PC-3 (cell line): ENCODE data around the gene SEMA5A. TPM values are rescaled to one million over a fixed set of nuclear protein-coding genes. Genes with fewer than 3 reads are reported as not detected.

Source experiments
- ATAC-seq: fragments of 200-7000 bp; cut with Tn5 transposase; 2 replicates; pipeline ENCODE4 v1.9.1; 2020; ENCODE audit warnings: mild to moderate bottlenecking, moderate library complexity
- BruUV-seq: library from RNA; stranded (reverse); fragments of 400-500 nt; replicated peaks from 2 replicates; lab custom pipeline; 2021; lab: Mats Ljungman, UMichigan
- CTCF ChIA-PET: fragments of 300-600 bp; sonication (Branson Sonifier 250); formaldehyde crosslinking; loops from one replicate; lab custom pipeline; 2022; ENCODE audit warnings: antibody characterized with exemption; lab: Charles Lee
- POLR2A ChIA-PET: fragments of 300-600 bp; sonication (Branson Sonifier 250); formaldehyde crosslinking; loops from one replicate; lab custom pipeline; 2022; ENCODE audit warnings: antibody characterized with exemption; ENCODE audit not compliant: unreplicated experiment; lab: Charles Lee
- DNase-seq: peaks from one replicate; pipeline ENCODE4 v3.0.0-alpha.2; 2015
- H2AFZ ChIP-seq: fragments of 300-600 bp; sonication (generic); 2 replicates; pipeline ENCODE4 v1.6.0; 2016; ENCODE audit warnings: antibody characterized with exemption, low read length
- H3F3A ChIP-seq: fragments of 300-600 bp; sonication (generic); one replicate; pipeline ENCODE4 v1.6.0; 2017; ENCODE audit warnings: antibody characterized with exemption, low read length, control low read depth, mild to moderate bottlenecking; ENCODE audit not compliant: unreplicated experiment
- H3K27ac ChIP-seq: fragments of 300-600 bp; sonication (generic); 2 replicates; pipeline ENCODE4 v1.5.1; 2016; ENCODE audit warnings: mild to moderate bottlenecking, low read length
- H3K27me3 ChIP-seq: fragments of 300-600 bp; sonication (generic); 2 replicates; pipeline ENCODE4 v1.6.1; 2016; ENCODE audit warnings: low read length, mixed read lengths
- H3K36me3 ChIP-seq: fragments of 300-600 bp; sonication (generic); 2 replicates; pipeline ENCODE4 v1.6.1; 2016; ENCODE audit warnings: low read depth, mixed run types, low read length, mixed read lengths
- H3K4me1 ChIP-seq: fragments of 300-600 bp; sonication (generic); 2 replicates; pipeline ENCODE4 v1.5.1; 2016; ENCODE audit warnings: low read length; ENCODE audit not compliant: insufficient read depth
- H3K4me2 ChIP-seq: fragments of 300-600 bp; sonication (generic); 2 replicates; pipeline ENCODE4 v1.6.0; 2016; ENCODE audit warnings: low read length
- H3K4me3 ChIP-seq: fragments of 300-600 bp; sonication (generic); 2 replicates; pipeline ENCODE4 v1.5.1; 2016; ENCODE audit warnings: mild to moderate bottlenecking, low read length, mixed read lengths
- H3K79me2 ChIP-seq: fragments of 300-600 bp; sonication (generic); 2 replicates; pipeline ENCODE4 v1.6.1; 2017; ENCODE audit warnings: low read length, mixed read lengths
- H3K9ac ChIP-seq: fragments of 300-600 bp; sonication (generic); 2 replicates; pipeline ENCODE4 v1.6.0; 2016; ENCODE audit warnings: mild to moderate bottlenecking, low read length
- H3K9me2 ChIP-seq: fragments of 300-600 bp; sonication (generic); replicated peaks from 2 replicates; pipeline ENCODE4 v1.6.1; 2016; ENCODE audit warnings: mixed run types, low read length, mixed read lengths
- H3K9me3 ChIP-seq: fragments of 300-600 bp; sonication (generic); 2 replicates; pipeline ENCODE4 v1.6.1; 2016; ENCODE audit warnings: low read length, mixed read lengths
- H4K20me1 ChIP-seq: fragments of 300-600 bp; sonication (generic); 2 replicates; pipeline ENCODE4 v1.6.1; 2016; ENCODE audit warnings: low read length, mixed read lengths
- EZH2 ChIP-seq: fragments of 300-600 bp; sonication (generic); IDR thresholded peaks from one replicate; pipeline ENCODE4 v1.6.1; 2017; ENCODE audit warnings: antibody characterized with exemption, mild to moderate bottlenecking, low read length; ENCODE audit not compliant: unreplicated experiment
- EZH2phosphoT487 ChIP-seq: fragments of 300-600 bp; sonication (generic); IDR thresholded peaks from 2 replicates; pipeline ENCODE4 v1.6.1; 2018; ENCODE audit warnings: mild to moderate bottlenecking, antibody characterized with exemption, low read length, borderline replicate concordance
- intact Hi-C: fragments of 100-400 bp; cut with micrococcal nuclease; formaldehyde crosslinking; loops from 2 replicates; pipeline ENCODE4 v1.9.0; 2023
- total RNA-seq: library from RNA; depleted of rRNA; stranded (reverse); fragments of >200 nt; gene quantifications from 2 replicates; pipeline ENCODE4 v1.2.3, GENCODE V29; 2014
- TF ChIP-seq, protein P1 (sequence below): fragments of 300-600 bp; sonication (generic); conservative IDR thresholded peaks from 2 replicates; pipeline ENCODE4 v1.5.1; 2017; ENCODE audit warnings: antibody characterized with exemption, low read depth, mild to moderate bottlenecking, low read length

The SEMA5A gene
- total RNA-seq, 1 experiment from 2014 or later: 4.4 TPM

DNA sequence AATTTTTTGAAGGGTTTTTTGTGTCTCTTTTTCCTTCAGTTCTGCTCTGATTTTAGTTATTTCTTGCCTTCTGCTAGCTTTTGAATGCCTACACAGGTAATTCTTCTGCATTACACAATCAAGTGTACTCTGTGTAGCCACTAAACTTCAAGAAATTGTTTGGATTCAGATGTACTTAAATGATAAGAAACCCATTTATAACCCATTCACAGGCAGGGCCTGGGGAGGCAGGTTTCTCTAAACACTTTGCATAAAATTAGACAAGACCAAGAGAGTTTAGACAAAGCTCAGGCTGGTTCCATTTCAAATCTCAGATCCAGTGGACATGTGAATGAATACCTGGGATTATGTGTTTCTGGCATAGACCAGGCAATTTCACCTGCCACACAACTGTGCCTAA, 41.3 kb upstream of the SEMA5A start:
- Histone ChIP-seq H3K27me3 (no peaks in the 10 kb centered on the region), H4K20me1 (no peaks in the 10 kb centered on the region), H3K9me2 (0 out of 2 replicates have a peak, but pooled peaks cover 5% of the 10 kb centered on the region), H3K4me3 (no peak overlapping the region), H3K4me2 (no peak overlapping the region), H3K9ac (no peak overlapping the region), H3K36me3 (no peaks in the 10 kb centered on the region), H3K27ac (no peak overlapping the region), H3K4me1 (no peaks in the 10 kb centered on the region), H3K9me3 (no peaks in the 10 kb centered on the region), H2AFZ (no peak overlapping the region), H3F3A (no peaks in the 10 kb centered on the region), H3K79me2 (no peaks in the 10 kb centered on the region)
- intact Hi-C loops: no loop called here
- DNase-seq (no peak), ATAC-seq (no peak)
- ChIA-PET POLR2A (no interaction called here), CTCF (no interaction called here)
- BruUV-seq: no TSS peak
- TF ChIP-seq EZH2: no peak
- TF ChIP-seq EZH2phosphoT487: no peak
- TF ChIP-seq, protein P1, sequence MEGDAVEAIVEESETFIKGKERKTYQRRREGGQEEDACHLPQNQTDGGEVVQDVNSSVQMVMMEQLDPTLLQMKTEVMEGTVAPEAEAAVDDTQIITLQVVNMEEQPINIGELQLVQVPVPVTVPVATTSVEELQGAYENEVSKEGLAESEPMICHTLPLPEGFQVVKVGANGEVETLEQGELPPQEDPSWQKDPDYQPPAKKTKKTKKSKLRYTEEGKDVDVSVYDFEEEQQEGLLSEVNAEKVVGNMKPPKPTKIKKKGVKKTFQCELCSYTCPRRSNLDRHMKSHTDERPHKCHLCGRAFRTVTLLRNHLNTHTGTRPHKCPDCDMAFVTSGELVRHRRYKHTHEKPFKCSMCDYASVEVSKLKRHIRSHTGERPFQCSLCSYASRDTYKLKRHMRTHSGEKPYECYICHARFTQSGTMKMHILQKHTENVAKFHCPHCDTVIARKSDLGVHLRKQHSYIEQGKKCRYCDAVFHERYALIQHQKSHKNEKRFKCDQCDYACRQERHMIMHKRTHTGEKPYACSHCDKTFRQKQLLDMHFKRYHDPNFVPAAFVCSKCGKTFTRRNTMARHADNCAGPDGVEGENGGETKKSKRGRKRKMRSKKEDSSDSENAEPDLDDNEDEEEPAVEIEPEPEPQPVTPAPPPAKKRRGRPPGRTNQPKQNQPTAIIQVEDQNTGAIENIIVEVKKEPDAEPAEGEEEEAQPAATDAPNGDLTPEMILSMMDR: no peak

DNA sequence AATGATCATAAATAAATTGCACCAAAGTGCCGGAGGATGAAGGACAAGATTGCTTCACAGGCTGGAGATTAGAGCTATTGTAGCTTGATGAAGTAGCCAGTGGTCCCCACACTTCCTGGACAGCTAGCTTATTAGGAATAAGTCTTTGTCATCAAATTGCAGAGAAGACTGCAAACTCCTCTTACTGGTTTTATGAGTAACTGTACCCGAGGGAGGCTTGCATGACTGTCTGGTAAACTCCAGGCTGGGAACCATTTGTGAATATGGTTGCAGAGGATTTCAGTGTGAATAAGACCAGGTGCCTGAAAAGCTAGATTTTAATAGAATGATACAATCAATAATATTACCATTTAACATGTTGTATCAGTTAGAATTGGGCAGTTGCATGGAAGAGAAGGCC, 36.5 kb upstream of the SEMA5A start:
- no peaks in the 10 kb centered on the region for H3K9me2 ChIP-seq
- H3K4me3 ChIP-seq: no peak overlapping the region
- H3K4me2 ChIP-seq: no peak overlapping the region
- H2AFZ ChIP-seq: no peak overlapping the region
- H3K9ac ChIP-seq: no peak overlapping the region
- ChIA-PET CTCF (no interaction called here), POLR2A (interaction anchor here (0.6 kb wide), 1 partner anchor 105 kb away, joined by 3 read pairs; no protein-coding TSS in a partner anchor)
- no peaks in the 10 kb centered on the region for H3K27me3 ChIP-seq
- peak; percentile 32 for DNase-seq
- no TSS peak for BruUV-seq
- no peaks in the 10 kb centered on the region for H3K9me3 ChIP-seq
- H3K27ac ChIP-seq: no peak overlapping the region
- intact Hi-C loops: no loop called here
- no peaks in the 10 kb centered on the region for H4K20me1 ChIP-seq
- H3K36me3 ChIP-seq: no peaks in the 10 kb centered on the region
- no peak for TF ChIP-seq EZH2
- no peak for TF ChIP-seq EZH2phosphoT487
- TF ChIP-seq, protein P1: no peak
- no peaks in the 10 kb centered on the region for H3K79me2 ChIP-seq
- no peak for ATAC-seq
- no peaks in the 10 kb centered on the region for H3K4me1 ChIP-seq
- H3F3A ChIP-seq: no peaks in the 10 kb centered on the region

DNA sequence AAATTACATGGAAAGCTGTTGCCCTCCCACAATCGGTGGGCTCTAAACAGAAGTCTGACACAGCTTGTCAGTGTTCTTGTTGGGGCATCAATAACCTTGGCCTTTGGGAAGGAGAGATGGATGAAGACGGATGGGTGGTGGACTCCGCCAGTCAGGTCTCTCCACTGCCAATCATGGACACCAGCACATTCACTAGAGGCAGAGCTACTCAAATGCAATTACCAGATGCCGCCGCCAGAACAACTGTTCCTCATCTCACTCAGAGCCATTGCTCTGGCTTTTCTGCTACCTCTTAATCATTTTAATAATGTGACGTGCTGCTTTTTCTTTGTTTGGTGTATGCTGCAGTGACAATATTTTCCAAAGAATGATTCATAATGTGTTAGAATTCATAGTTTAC, 27.9 kb upstream of the SEMA5A start:
- H3K27ac ChIP-seq: no peak overlapping the region
- no peak overlapping the region for H3K4me3 ChIP-seq
- no peaks in the 10 kb centered on the region for H3K4me1 ChIP-seq
- no peak overlapping the region for H2AFZ ChIP-seq
- ChIA-PET CTCF (no interaction called here), POLR2A (no interaction called here)
- BruUV-seq: no TSS peak
- no peaks in the 10 kb centered on the region for H3K36me3 ChIP-seq
- H3K9me2 ChIP-seq: no peaks in the 10 kb centered on the region
- H3K4me2 ChIP-seq: no peak overlapping the region
- no peak for DNase-seq
- intact Hi-C loops: no loop called here
- no peak overlapping the region for H3K9ac ChIP-seq
- H3K9me3 ChIP-seq: no peaks in the 10 kb centered on the region
- TF ChIP-seq, protein P1: no peak
- TF ChIP-seq EZH2phosphoT487: no peak
- no peak for TF ChIP-seq EZH2
- ATAC-seq: no peak
- H3F3A ChIP-seq: no peaks in the 10 kb centered on the region
- H4K20me1 ChIP-seq: no peaks in the 10 kb centered on the region
- H3K79me2 ChIP-seq: no peaks in the 10 kb centered on the region
- H3K27me3 ChIP-seq: no peaks in the 10 kb centered on the region
